Neural crest cell (in vitro differentiated cells): Measurements from ENCODE around the gene GTPBP1. TPM values are rescaled to one million over a fixed set of nuclear protein-coding genes. Genes with fewer than 3 reads are reported as not detected.

Experiments
- DNase-seq: peaks from one replicate; pipeline ENCODE4 v3.0.0; 2021; ENCODE audit warnings: low read depth, mixed read lengths, low spot score
- H3K27ac Mint-ChIP-seq: one replicate; pipeline ENCODE4 v1.8.0; 2021; ENCODE audit warnings: mild to moderate bottlenecking, mixed read lengths; ENCODE audit not compliant: unreplicated experiment
- H3K27me3 Mint-ChIP-seq: 2 replicates; pipeline ENCODE4 v1.8.0; 2021; ENCODE audit warnings: low read depth, mild to moderate bottlenecking, mixed read lengths
- H3K36me3 Mint-ChIP-seq: 2 replicates; pipeline ENCODE4 v1.8.0; 2021; ENCODE audit warnings: low read depth, mild to moderate bottlenecking, mixed read lengths
- H3K4me1 Mint-ChIP-seq: 2 replicates; pipeline ENCODE4 v1.8.0; 2021; ENCODE audit warnings: mixed read lengths
- H3K4me3 Mint-ChIP-seq: one replicate; pipeline ENCODE4 v1.8.0; 2021; ENCODE audit warnings: mild to moderate bottlenecking, mixed read lengths
- H3K9me3 Mint-ChIP-seq: 2 replicates; pipeline ENCODE4 v1.8.0; 2021; ENCODE audit warnings: mixed read lengths
- CTCF ChIP-seq: fragments of 200-600 bp; sonication (generic); conservative IDR thresholded peaks from 2 replicates; pipeline ENCODE4 v1.5.0; 2021; ENCODE audit warnings: antibody characterized with exemption, mild to moderate bottlenecking
- total RNA-seq: library from RNA; stranded (reverse); gene quantifications from 2 replicates; pipeline ENCODE4 v1.2.1, GENCODE V29; 2021

The GTPBP1 gene
- total RNA-seq, 1 donor from 2014 or later: 73.3 TPM

- H3K27me3 Mint-ChIP-seq: peaks cover 2% of the 10 kb centered on the region
- TF ChIP-seq CTCF: no peak
- peaks cover 52% of the 10 kb centered on the region for H3K4me1 Mint-ChIP-seq
- peaks cover 5% of the 10 kb centered on the region for H3K36me3 Mint-ChIP-seq
- H3K4me3 Mint-ChIP-seq: peak overlapping the region; percentile 92
- H3K9me3 Mint-ChIP-seq: no peaks in the 10 kb centered on the region
- H3K27ac Mint-ChIP-seq: no peak overlapping the region
- DNase-seq: peak; percentile 5
Observed at GRCh38 chr22:38706101-38706900, 557 bp downstream of the GTPBP1 start.

GRCh38 chr22:38706901-38707195 lies 1.1 kb downstream of the GTPBP1 start:
- H3K9me3 Mint-ChIP-seq: no peaks in the 10 kb centered on the region

GRCh38 chr22:38707346-38707745 lies 1.6 kb downstream of the GTPBP1 start:
- no peak for TF ChIP-seq CTCF
- peaks cover 53% of the 10 kb centered on the region for H3K4me1 Mint-ChIP-seq
- H3K9me3 Mint-ChIP-seq: no peaks in the 10 kb centered on the region
- H3K27ac Mint-ChIP-seq: no peak overlapping the region
- no peaks in the 10 kb centered on the region for H3K27me3 Mint-ChIP-seq
- peak overlapping the region; percentile 91 for H3K4me3 Mint-ChIP-seq
- no peak for DNase-seq
- peaks cover 7% of the 10 kb centered on the region for H3K36me3 Mint-ChIP-seq

More at GRCh38 chr22:38706901-38707195, 1.1 kb downstream of the GTPBP1 start:
- no peak for TF ChIP-seq CTCF
- Mint-ChIP-seq H3K4me1 (peaks cover 48% of the 10 kb centered on the region), H3K4me3 (peak overlapping the region; percentile 91), H3K36me3 (peaks cover 5% of the 10 kb centered on the region), H3K27ac (no peak overlapping the region), H3K27me3 (no peaks in the 10 kb centered on the region)
- no peak for DNase-seq

- Mint-ChIP-seq H3K36me3 (peaks cover 7% of the 10 kb centered on the region), H3K9me3 (no peaks in the 10 kb centered on the region), H3K4me3 (peak overlapping the region; percentile 77), H3K27ac (no peak overlapping the region), H3K4me1 (peaks cover 60% of the 10 kb centered on the region), H3K27me3 (no peaks in the 10 kb centered on the region)
- DNase-seq: no peak
- no peak for TF ChIP-seq CTCF
Observed at GRCh38 chr22:38707984-38708383, 2.2 kb downstream of the GTPBP1 start.

- no peak for TF ChIP-seq CTCF
- Mint-ChIP-seq H3K36me3 (peaks cover 7% of the 10 kb centered on the region), H3K9me3 (no peaks in the 10 kb centered on the region), H3K27ac (no peak overlapping the region), H3K27me3 (no peaks in the 10 kb centered on the region), H3K4me3 (peak overlapping the region; percentile 56), H3K4me1 (peaks cover 66% of the 10 kb centered on the region)
- DNase-seq: no peak
Observed at GRCh38 chr22:38709306-38709705, 3.6 kb downstream of the GTPBP1 start.
